NCI-H1105 (cell line): ENCODE measurements around the gene MMAB.
A peak's percentile ranks its signal among the peaks of the same experiment; 100 is the strongest.
"Not testable (repeated sequence)": the region's sequence is repeated elsewhere in the genome, so short reads cannot be mapped to it uniquely, and the experiment has no call there.

Experiments
- DNase-seq: peaks from one replicate; lab custom pipeline; 2025; lab: John Stamatoyannopoulos, UW

MMAB gene

GRCh38 chr12:109602132-109602531 lies 28.8 kb upstream of the MMAB start:
- not testable (repeated sequence) for DNase-seq

DNA sequence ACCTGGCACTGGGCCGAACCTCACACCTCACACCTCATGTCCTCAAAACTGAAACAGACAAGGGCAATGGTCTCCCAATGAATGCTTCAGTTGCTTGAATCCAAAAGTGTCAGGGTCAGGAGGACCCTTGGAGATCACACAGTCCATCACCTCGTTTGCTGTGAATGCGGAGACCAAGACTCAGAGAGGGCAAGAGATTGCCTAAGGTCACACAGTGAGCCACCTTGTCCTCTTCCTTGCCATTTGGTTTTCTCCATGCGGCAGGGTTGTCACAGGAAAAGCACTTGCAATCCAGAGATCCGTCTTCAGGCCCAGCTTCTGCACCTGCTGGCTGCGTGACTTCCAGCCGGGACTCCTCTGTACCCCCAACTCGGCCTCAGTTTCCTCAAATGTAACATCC lies 28.3 kb upstream of the MMAB start:
- no peak for DNase-seq

DNA sequence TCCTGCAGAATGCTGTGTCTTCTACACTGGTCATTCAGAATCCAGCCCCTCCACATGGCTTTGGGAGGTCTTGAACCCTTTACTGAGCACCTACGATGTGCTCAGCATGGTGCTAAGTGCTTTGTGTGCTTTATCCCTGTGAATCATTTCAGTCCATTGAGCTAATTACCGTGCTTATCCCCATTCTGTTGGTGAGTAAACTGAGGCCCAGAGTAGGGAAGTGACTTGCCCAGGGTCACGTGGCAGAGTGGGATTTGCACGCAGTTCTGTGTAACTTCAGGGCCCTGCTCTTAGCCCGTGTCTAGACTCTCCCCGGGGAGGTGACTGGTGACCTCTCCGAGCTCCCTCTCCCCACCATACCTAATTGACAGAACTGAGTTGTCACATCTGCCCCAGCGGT lies 27.7 kb upstream of the MMAB start:
- no peak for DNase-seq

DNA sequence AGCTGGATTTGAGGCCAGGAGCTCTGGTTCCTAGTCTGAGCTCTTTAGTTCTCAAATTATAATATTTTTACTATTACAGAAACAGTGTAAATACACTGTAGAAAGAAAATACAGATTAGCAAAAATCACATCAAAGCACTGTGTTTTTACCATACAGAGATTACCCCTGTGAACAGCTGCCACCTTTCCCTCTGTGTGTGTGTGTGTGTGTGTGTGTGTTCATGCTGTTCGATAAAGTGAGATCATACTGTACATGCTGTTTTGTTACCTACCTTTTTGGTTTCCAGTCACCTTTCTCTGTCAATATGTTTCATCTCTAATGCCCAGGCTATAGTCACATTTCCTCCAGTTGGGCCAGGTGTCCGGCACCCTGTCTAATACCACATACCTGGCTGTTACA lies 27.2 kb upstream of the MMAB start:
- no peak for DNase-seq

GRCh38 chr12:109599087-109599486 lies 25.8 kb upstream of the MMAB start:
- DNase-seq: no peak

GRCh38 chr12:109598428-109598854 lies 25.1 kb upstream of the MMAB start:
- DNase-seq: no peak

DNA sequence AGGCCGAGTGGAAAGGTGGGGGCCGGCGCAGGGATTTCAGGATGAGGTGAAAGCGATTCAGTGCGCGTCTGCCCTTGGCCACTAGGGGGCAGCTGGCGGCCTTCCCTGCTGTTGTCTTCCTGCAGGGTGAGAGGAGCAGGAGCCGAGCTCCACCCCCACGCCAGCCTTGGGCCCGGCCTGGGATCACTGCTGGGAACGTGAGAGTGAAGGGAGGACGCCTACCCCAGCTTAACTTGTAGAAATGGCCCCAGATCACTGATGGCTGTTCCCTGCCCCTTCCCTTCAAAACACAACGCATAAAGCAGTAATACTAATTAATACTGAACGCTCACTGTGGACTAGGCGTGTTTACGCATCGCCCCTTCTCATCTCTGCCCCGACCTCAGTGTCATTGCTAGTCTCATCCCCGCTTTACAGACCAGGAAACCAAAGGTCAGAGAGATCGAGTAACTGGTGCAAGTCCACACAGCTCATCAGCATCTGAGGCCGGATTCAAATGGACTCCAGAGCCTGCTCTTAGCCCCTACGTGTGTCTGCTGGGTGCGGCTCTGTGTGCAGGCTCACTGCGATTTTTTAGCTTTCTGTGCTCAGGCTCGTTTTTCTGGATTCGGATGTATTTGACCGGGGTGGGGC lies 24.6 kb upstream of the MMAB start:
- peak; percentile 67 for DNase-seq

- no peak for DNase-seq
Measured at GRCh38 chr12:109597414-109597794, 24.1 kb upstream of the MMAB start.

GRCh38 chr12:109596418-109597244 lies 23.3 kb upstream of the MMAB start:
- DNase-seq: no peak

- DNase-seq: no peak
Measured at GRCh38 chr12:109595321-109595902, 22.1 kb upstream of the MMAB start.

DNA sequence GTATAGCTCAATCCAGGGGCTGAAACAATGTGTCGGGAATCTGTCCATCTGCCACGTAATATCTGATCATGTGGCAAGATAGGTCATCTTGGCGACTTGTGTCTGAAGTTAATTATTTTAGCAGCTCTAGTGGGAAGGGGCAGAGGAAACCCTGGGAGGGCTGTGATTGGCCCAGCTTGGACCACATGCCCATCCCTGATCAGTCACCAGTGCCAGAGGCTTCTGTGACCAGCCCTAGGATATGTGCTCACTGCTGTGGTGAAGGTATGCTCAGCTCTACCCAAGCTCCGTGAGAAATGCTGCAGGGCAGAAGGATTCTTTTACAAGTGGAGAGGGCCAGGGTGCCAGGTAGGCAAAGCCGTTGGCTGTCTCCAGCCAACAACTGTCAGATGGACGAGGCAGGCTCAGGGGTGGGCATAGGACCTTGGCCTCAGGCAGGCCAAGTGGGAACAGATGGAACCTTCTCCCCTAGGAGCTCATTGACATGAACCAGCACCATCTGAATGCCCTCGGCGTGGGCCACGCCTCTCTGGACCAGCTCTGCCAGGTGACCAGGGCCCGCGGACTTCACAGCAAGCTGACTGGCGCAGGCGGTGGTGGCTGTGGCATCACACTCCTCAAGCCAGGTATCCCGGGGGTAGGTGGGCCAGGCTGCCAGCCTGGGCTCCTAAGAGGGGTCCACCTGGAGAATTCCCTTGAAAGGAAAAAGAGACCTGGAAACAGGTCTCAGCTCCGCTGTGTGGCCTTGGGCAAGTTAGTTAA lies 21.4 kb upstream of the MMAB start:
- DNase-seq: no peak

DNA sequence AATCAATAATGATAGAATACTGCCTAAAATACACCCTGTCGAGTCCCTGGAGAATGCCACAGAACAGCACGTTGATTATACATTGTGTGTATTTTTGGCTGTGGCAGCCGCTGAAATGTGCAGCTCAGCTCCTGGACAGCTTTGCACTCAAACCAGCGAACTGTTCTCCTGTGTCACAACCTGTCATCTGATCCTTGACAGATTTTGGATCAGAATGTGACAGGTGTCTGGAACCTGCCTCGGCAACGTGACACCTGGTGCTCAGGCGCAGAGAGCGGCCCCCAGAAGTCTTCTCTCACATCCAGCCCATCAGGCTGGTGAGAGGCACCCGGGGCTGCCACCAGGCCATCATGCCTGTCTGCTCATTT lies 19.6 kb upstream of the MMAB start:
- peak; percentile 10 for DNase-seq

DNA sequence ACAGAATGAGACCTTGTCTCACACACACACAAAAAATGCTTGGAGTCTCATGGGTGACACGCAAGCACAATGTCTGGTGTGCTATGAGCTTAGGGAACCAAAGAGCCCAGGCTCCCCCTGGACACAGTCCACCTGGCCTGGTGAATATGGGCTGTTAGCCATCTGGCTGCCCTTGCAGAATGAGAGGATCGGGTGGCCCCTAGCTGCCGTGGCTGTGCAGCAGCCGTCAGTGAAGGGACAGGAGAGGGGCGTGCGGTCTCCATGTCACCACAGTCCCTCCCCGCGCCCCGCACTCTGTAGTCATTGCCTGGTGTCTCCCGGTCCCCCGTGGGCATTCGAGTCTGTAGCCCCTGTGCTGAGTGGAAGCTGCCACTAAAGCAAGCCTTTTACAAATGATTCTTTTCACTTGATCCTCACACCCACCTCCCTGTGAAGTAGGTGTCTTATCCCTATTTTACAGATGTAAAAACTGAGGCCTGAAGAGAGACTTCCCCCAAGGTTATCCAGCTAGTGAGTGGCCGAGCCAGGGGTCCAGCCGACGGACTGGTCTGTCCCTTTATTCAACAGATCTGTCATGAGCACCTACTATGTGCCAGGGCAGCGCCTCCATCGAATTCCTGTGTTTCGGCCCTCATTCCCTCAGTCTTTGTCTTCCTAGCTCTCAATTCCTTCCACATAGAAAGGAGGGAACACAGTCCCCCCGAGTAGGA lies 19.0 kb upstream of the MMAB start:
- DNase-seq: no peak

- DNase-seq: no peak
Measured at GRCh38 chr12:109591041-109591440, 17.7 kb upstream of the MMAB start.

GRCh38 chr12:109590566-109590965 lies 17.3 kb upstream of the MMAB start:
- DNase-seq: no peak

DNA sequence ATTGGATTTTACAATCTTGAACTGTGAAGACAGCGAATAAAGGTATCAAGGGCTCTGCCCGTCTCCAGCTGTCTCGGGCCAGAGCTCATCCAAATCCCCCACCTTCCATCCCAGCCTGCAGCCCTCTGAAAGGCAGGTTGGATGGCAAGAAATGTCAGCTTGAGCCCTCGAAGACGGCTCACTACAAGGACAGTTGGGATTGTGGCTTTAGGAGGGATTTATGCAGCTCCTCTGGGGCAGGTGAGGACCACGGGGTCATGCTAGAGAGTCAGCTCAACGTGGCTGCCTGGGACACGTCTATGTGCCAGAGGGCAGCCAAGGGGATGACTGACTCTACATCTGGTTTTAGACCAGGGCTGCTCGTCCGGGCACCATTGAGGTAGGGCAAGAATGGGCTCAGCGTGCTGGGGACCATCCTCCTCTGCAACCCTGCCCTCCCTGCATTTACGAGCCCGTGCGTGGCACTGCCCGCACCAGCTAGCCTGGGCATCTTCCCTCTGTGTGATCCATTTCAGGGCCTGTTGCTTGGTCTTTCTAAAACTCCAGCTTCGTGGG lies 16.5 kb upstream of the MMAB start:
- DNase-seq: no peak

DNA sequence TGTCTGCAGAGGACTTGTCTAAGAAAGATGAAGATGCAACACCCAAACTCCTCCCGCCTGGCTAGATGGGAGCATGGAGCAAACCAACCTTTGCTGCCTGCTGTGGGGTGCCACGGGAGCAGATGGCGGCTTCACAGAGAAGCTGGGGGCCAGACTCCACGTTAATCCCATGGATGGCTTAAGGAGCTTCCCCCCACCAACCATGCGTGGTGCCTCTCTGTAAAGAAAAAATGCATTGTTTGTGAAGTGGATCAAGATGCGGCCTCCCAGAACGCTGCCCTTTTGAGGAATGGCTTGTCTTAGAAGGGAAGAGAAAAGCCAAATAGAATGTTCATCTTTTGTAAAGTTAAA lies 15.9 kb upstream of the MMAB start:
- no peak for DNase-seq

GRCh38 chr12:109588461-109589239 lies 15.3 kb upstream of the MMAB start:
- DNase-seq: no peak

GRCh38 chr12:109587921-109588320 lies 14.6 kb upstream of the MMAB start:
- DNase-seq: no peak

- no peak for DNase-seq
Measured at GRCh38 chr12:109586385-109587296, 13.3 kb upstream of the MMAB start.
